NT2/D1 (cell line): Measurements from ENCODE around the gene ZNF710.

Experiments
- SUZ12 ChIP-seq: IDR thresholded peaks from 2 replicates; pipeline ENCODE4 v1.6.1; 2011; ENCODE audit not compliant: insufficient read length, insufficient read depth; ENCODE audit errors: extremely low read depth
- YY1 ChIP-seq: IDR thresholded peaks from 2 replicates; pipeline ENCODE4 v1.6.1; 2011; ENCODE audit not compliant: insufficient read length, insufficient read depth
- ZNF274 ChIP-seq: IDR thresholded peaks from 2 replicates; pipeline ENCODE4 v1.6.1; 2011; ENCODE audit warnings: mild to moderate bottlenecking, low read depth, low read length

GRCh38 chr15:90086868-90087268 lies 85.7 kb downstream of the ZNF710 start:
- no peak for TF ChIP-seq SUZ12
- no peak for TF ChIP-seq YY1
- TF ChIP-seq ZNF274 = no peak
